B cell (primary cell): Measurements from ENCODE around the gene AMOTL1. TPM values are rescaled to one million over a fixed set of nuclear protein-coding genes. Genes with fewer than 3 reads are reported as not detected.

Source experiments
- ATAC-seq: fragments of 200-7000 bp; cut with Tn5 transposase; one replicate; pipeline ENCODE4 v1.10.0; 2021; ENCODE audit warnings: low read depth, mild to moderate bottlenecking, moderate number of reproducible peaks, moderate library complexity
- CTCF ChIA-PET: fragments of 350-600 bp; sonication (Branson Sonifier 250); formaldehyde crosslinking; loops from one replicate; lab custom pipeline; 2021; ENCODE audit warnings: antibody characterized with exemption, inconsistent platforms; lab: Charles Lee
- POLR2A ChIA-PET: fragments of 350-600 bp; sonication (Branson Sonifier 250); formaldehyde crosslinking; loops from one replicate; lab custom pipeline; 2021; ENCODE audit warnings: antibody characterized with exemption; lab: Charles Lee
- DNase-seq: peaks from one replicate; pipeline ENCODE4 v3.0.0; 2013
- H2AFZ ChIP-seq: 2 replicates; pipeline ENCODE4 v1.6.1; 2012; ENCODE audit warnings: mild to moderate bottlenecking, low read depth, low read length; ENCODE audit not compliant: insufficient read depth, poor library complexity, severe bottlenecking
- H3K27ac ChIP-seq, 2 donors: 1 replicate in 1 of 2; 2 replicates in 1 of 2; pipeline ENCODE4 v1.5.1; 2012 to 2013; ENCODE audit warnings: low read length in 2 of 2, mild to moderate bottlenecking in 2 of 2, moderate library complexity in 1 of 2
- H3K27me3 ChIP-seq, 4 experiments: fragments of 200-600 bp in 1 of 4; sonication (generic) in 1 of 4; replicated peaks in 1 of 4; 1 replicate in 2 of 4; 2 replicates in 2 of 4; pipeline versions ENCODE4 v1.6.1 to v1.7.0; 2013 to 2016; ENCODE audit warnings: low read length in 3 of 4, mild to moderate bottlenecking in 2 of 4, mixed read lengths in 1 of 4, moderate library complexity in 1 of 4; ENCODE audit not compliant: insufficient read depth in 4 of 4, control insufficient read depth in 3 of 4; ENCODE audit errors: control extremely low read depth in 1 of 4
- H3K36me3 ChIP-seq, 2 experiments: replicated peaks in 1 of 2; 1 replicate in 1 of 2; 2 replicates in 1 of 2; pipeline versions ENCODE4 v1.6.1 to v1.7.1; 2013; ENCODE audit warnings: low read length in 1 of 2; ENCODE audit not compliant: insufficient read depth in 2 of 2, control insufficient read depth in 1 of 2; ENCODE audit errors: control extremely low read depth in 1 of 2, extremely low read depth in 1 of 2
- H3K4me1 ChIP-seq, 2 donors: fragments of 200-600 bp in 1 of 2; sonication (generic) in 1 of 2; 1 replicate in 1 of 2; 2 replicates in 1 of 2; pipeline versions ENCODE4 v1.5.1 to v1.6.1; 2013 to 2017; ENCODE audit warnings: low read length in 2 of 2; ENCODE audit not compliant: control insufficient read depth in 2 of 2, insufficient read depth in 2 of 2
- H3K4me2 ChIP-seq: replicated peaks from 2 replicates; pipeline ENCODE3; 2012; ENCODE audit warnings: mild to moderate bottlenecking, low read depth, low read length; ENCODE audit not compliant: poor library complexity, severe bottlenecking
- H3K4me3 ChIP-seq, 5 experiments: fragments of 200-600 bp in 1 of 5; sonication (generic) in 1 of 5; 1 replicate in 3 of 5; 2 replicates in 2 of 5; pipeline versions ENCODE4 v1.5.1 to v1.7.0; 2011 to 2016; ENCODE audit warnings: low read length in 4 of 5, mild to moderate bottlenecking in 4 of 5, low read depth in 2 of 5, control low read depth in 1 of 5, moderate library complexity in 1 of 5; ENCODE audit not compliant: insufficient read depth in 1 of 5; ENCODE audit errors: control extremely low read depth in 1 of 5, extremely low read depth in 1 of 5
- H3K79me2 ChIP-seq: fragments of 200-600 bp; sonication (generic); one replicate; pipeline ENCODE4 v1.6.0; 2016; ENCODE audit warnings: low read length; ENCODE audit not compliant: control insufficient read depth, insufficient read depth
- H3K9ac ChIP-seq: fragments of 200-600 bp; sonication (generic); 2 replicates; pipeline ENCODE4 v1.6.1; 2017; ENCODE audit warnings: mild to moderate bottlenecking, low read length, moderate library complexity
- H3K9me3 ChIP-seq, 3 donors: one replicate each; pipeline versions ENCODE4 v1.6.1 to v1.7.1; 2013; ENCODE audit warnings: low read length in 2 of 3; ENCODE audit not compliant: control insufficient read depth in 2 of 3, insufficient read depth in 1 of 3; ENCODE audit errors: control extremely low read depth in 1 of 3
- H4K20me1 ChIP-seq: 2 replicates; pipeline ENCODE4 v1.6.0; 2012; ENCODE audit warnings: mild to moderate bottlenecking, low read length; ENCODE audit not compliant: insufficient read depth, control insufficient read depth, poor library complexity, severe bottlenecking
- H3K27ac Mint-ChIP-seq: one replicate; pipeline ENCODE4 v1.8.0; 2021; ENCODE audit warnings: mixed read lengths
- H3K27me3 Mint-ChIP-seq: one replicate; pipeline ENCODE4 v1.8.0; 2021; ENCODE audit warnings: mixed read lengths
- H3K4me1 Mint-ChIP-seq: one replicate; pipeline ENCODE4 v1.8.0; 2021; ENCODE audit warnings: mixed read lengths
- H3K4me3 Mint-ChIP-seq: one replicate; pipeline ENCODE4 v1.8.0; 2021; ENCODE audit warnings: mixed read lengths
- H3K9me3 Mint-ChIP-seq: one replicate; pipeline ENCODE4 v1.8.0; 2022; ENCODE audit warnings: mixed read lengths; ENCODE audit not compliant: insufficient read depth
- EZH2 ChIP-seq: IDR thresholded peaks from 2 replicates; pipeline ENCODE4 v1.6.1; 2012; ENCODE audit warnings: borderline replicate concordance, low read depth, mild to moderate bottlenecking, moderate library complexity, low read length; ENCODE audit not compliant: insufficient read depth, poor library complexity, severe bottlenecking
- WGBS: methylation state at CpG from one replicate; pipeline ENCODE4 v1.1.5; 2013; ENCODE audit warnings: missing lambda C conversion rate; ENCODE audit not compliant: insufficient coverage; 5-methylcytosine and 5-hydroxymethylcytosine counted together
- intact Hi-C: fragments of 100-400 bp; cut with micrococcal nuclease; formaldehyde crosslinking; loops from one replicate; pipeline ENCODE4 v1.10.0; 2022
- polyA plus RNA-seq: library from polyadenylated mRNA; depleted of rRNA; stranded (reverse); fragments of >200 nt; gene quantifications from 2 replicates; pipeline ENCODE4 v1.2.3, GENCODE V29; 2012
- total RNA-seq, 2 donors: library from RNA; stranded (reverse); fragments of 120-200 nt in 1 of 2; gene quantifications; 1 replicate in 1 of 2; 2 replicates in 1 of 2; pipeline versions ENCODE4 v1.2.3 to v1.2.4, GENCODE V29; 2013 to 2022
- TF ChIP-seq, protein P1 (sequence below): fragments of 200-600 bp; IDR thresholded peaks from one replicate; pipeline ENCODE4 v1.8.0; 2022; ENCODE audit warnings: antibody characterized with exemption, mild to moderate bottlenecking

The AMOTL1 gene
- total and polyA plus RNA-seq, 2 donors (not counting 1 experiment from before 2014, with no cell fraction given): 0.04 to 0.30 TPM

DNA sequence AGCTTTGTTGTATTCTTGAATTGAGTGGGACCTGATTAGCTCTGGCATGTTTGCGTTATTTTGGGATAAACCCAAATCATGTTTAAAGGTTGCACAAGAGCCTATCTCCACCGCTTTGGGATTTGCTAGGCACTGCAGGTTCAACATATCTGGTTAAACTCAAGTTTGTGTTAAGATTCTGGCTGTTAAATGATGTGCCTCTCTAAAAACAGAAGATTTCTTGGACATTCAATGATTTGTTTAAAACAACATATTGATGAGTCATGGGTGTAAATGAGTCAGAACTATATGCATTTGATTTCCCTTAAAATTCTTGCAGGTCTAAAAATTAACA is 67.4 kb downstream of the AMOTL1 start:
- Histone ChIP-seq H3K27ac (no peak overlapping the region), H3K9ac (no peak overlapping the region), H3K36me3 (no peaks in the 10 kb centered on the region), H3K4me1 (no peaks in the 10 kb centered on the region), H4K20me1 (no peaks in the 10 kb centered on the region), H3K4me3 (no peak overlapping the region), H3K27me3 (no peaks in the 10 kb centered on the region), H3K79me2 (no peaks in the 10 kb centered on the region), H3K4me2 (no peak overlapping the region), H3K9me3 (no peaks in the 10 kb centered on the region), H2AFZ (no peak overlapping the region)
- no peak overlapping the region for H3K27ac Mint-ChIP-seq
- POLR2A ChIA-PET: no interaction called here
- CTCF ChIA-PET: interaction anchor here (1.0 kb wide), 1 partner anchor 9 kb away, joined by 3 read pairs; no protein-coding TSS in a partner anchor
- TF ChIP-seq EZH2: no peak
- TF ChIP-seq, protein P1, sequence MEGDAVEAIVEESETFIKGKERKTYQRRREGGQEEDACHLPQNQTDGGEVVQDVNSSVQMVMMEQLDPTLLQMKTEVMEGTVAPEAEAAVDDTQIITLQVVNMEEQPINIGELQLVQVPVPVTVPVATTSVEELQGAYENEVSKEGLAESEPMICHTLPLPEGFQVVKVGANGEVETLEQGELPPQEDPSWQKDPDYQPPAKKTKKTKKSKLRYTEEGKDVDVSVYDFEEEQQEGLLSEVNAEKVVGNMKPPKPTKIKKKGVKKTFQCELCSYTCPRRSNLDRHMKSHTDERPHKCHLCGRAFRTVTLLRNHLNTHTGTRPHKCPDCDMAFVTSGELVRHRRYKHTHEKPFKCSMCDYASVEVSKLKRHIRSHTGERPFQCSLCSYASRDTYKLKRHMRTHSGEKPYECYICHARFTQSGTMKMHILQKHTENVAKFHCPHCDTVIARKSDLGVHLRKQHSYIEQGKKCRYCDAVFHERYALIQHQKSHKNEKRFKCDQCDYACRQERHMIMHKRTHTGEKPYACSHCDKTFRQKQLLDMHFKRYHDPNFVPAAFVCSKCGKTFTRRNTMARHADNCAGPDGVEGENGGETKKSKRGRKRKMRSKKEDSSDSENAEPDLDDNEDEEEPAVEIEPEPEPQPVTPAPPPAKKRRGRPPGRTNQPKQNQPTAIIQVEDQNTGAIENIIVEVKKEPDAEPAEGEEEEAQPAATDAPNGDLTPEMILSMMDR: no peak
- H3K9me3 Mint-ChIP-seq: no peaks in the 10 kb centered on the region
- DNase-seq (no peak), ATAC-seq (no peak)
- H3K4me1 Mint-ChIP-seq: no peaks in the 10 kb centered on the region
- 75% methylated on average over 2 of the region's 2 CpGs for WGBS
- intact Hi-C loops: no loop called here
- no peak overlapping the region for H3K4me3 Mint-ChIP-seq
- H3K27me3 Mint-ChIP-seq: no peaks in the 10 kb centered on the region

DNA sequence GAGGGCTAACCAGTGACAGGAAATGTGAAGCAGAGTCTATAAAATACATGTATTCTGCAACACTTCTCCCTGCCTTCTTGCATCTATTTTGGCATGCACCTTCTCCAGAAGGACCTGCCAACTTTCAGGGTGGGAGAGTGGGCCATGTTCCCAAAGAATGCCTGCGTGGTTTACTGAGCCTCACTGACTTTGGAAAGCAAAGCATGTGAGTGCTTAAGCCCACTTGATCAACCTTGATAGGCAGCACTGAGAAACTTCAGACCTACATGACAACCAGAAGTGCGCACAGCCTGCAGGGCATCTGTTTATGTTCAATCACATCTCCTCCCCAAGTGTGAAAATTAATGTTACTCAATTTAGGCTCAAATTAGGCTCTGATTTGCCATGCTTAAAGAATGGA is 69.2 kb downstream of the AMOTL1 start:
- Histone ChIP-seq H3K27ac (no peak overlapping the region), H3K27me3 (no peaks in the 10 kb centered on the region), H2AFZ (no peak overlapping the region), H3K4me2 (no peak overlapping the region), H3K9me3 (no peaks in the 10 kb centered on the region), H3K4me3 (no peak overlapping the region), H4K20me1 (no peaks in the 10 kb centered on the region), H3K9ac (no peak overlapping the region), H3K36me3 (no peaks in the 10 kb centered on the region), H3K4me1 (no peaks in the 10 kb centered on the region), H3K79me2 (no peaks in the 10 kb centered on the region)
- Mint-ChIP-seq H3K9me3 (no peaks in the 10 kb centered on the region), H3K4me1 (no peaks in the 10 kb centered on the region), H3K27ac (no peak overlapping the region), H3K4me3 (no peak overlapping the region), H3K27me3 (no peaks in the 10 kb centered on the region)
- DNase-seq: no peak
- intact Hi-C loops: no loop called here
- ATAC-seq: no peak
- ChIA-PET CTCF (no interaction called here), POLR2A (no interaction called here)
- TF ChIP-seq, protein P1: no peak
- no peak for TF ChIP-seq EZH2
- WGBS: 86% methylated on average over 1 of the region's 2 CpGs
